Keratinocyte (primary cell): ENCODE measurements around the gene SPATA33. TPM values are rescaled to one million over a fixed set of nuclear protein-coding genes. Genes with fewer than 3 reads are reported as not detected.
"Not testable (repeated sequence)": the region's sequence is repeated elsewhere in the genome, so short reads cannot be mapped to it uniquely, and the experiment has no call there.

ENCODE experiments used
- DNase-seq: peaks from one replicate; pipeline ENCODE4 v3.0.0-alpha.2; 2011; ENCODE audit warnings: low read depth, missing footprints, low spot score
- FAIRE-seq: peaks from 2 replicates; lab custom pipeline; 2011; peaks lifted over from hg19 to GRCh38; lab: Jason Lieb, UNC
- H2AFZ ChIP-seq: 2 replicates; pipeline ENCODE4 v1.6.0; 2012; ENCODE audit warnings: low read length, control low read depth, inconsistent platforms; ENCODE audit not compliant: control insufficient read depth
- H3K27ac ChIP-seq: 2 replicates; pipeline ENCODE4 v1.5.1; 2011; ENCODE audit warnings: low read length; ENCODE audit not compliant: control insufficient read depth, insufficient read depth
- H3K27me3 ChIP-seq: 3 replicates; pipeline ENCODE4 v1.6.0; 2011; ENCODE audit warnings: low read length; ENCODE audit not compliant: control insufficient read depth, insufficient read depth; ENCODE audit errors: extremely low read depth
- H3K36me3 ChIP-seq, 2 experiments: 2 replicates in 1 of 2; 3 replicates in 1 of 2; pipeline ENCODE4 v1.5.1; 2011; ENCODE audit warnings: low read length in 2 of 2, mild to moderate bottlenecking in 1 of 2; ENCODE audit not compliant: control insufficient read depth in 2 of 2, insufficient read depth in 2 of 2; ENCODE audit errors: extremely low read depth in 1 of 2
- H3K4me1 ChIP-seq: 3 replicates; pipeline ENCODE4 v1.5.1; 2011; ENCODE audit warnings: low read length; ENCODE audit not compliant: control insufficient read depth, insufficient read depth; ENCODE audit errors: extremely low read depth
- H3K4me2 ChIP-seq: 3 replicates; pipeline ENCODE4 v1.6.0; 2011; ENCODE audit warnings: low read depth, low read length; ENCODE audit not compliant: control insufficient read depth, insufficient read depth; ENCODE audit errors: extremely low read depth
- H3K4me3 ChIP-seq, 3 experiments: fragments of 200-600 bp in 1 of 3; sonication (generic) in 1 of 3; 2 replicates in 2 of 3; 3 replicates in 1 of 3; pipeline ENCODE4 v1.5.1; 2011 to 2016; ENCODE audit warnings: low read length in 3 of 3, mild to moderate bottlenecking in 3 of 3, control low read depth in 2 of 3, inconsistent platforms in 1 of 3, low read depth in 1 of 3, mixed read lengths in 1 of 3, mixed run types in 1 of 3, moderate library complexity in 1 of 3; ENCODE audit not compliant: control insufficient read depth in 2 of 3, insufficient read depth in 2 of 3; ENCODE audit errors: extremely low read depth in 1 of 3
- H3K79me2 ChIP-seq: 2 replicates; pipeline ENCODE4 v1.6.0; 2012; ENCODE audit warnings: low read length; ENCODE audit not compliant: control insufficient read depth, insufficient read depth
- H3K9ac ChIP-seq: 3 replicates; pipeline ENCODE4 v1.6.0; 2011; ENCODE audit warnings: low read length; ENCODE audit not compliant: control insufficient read depth, insufficient read depth; ENCODE audit errors: extremely low read depth
- H3K9me1 ChIP-seq: 3 replicates; pipeline ENCODE4 v1.6.0; 2011; ENCODE audit warnings: low read length; ENCODE audit not compliant: control insufficient read depth, insufficient read depth; ENCODE audit errors: extremely low read depth
- H3K9me3 ChIP-seq: 2 replicates; pipeline ENCODE4 v1.5.1; 2012; ENCODE audit warnings: low read depth, low read length; ENCODE audit not compliant: control insufficient read depth
- H4K20me1 ChIP-seq: 3 replicates; pipeline ENCODE4 v1.6.0; 2011; ENCODE audit warnings: low read length; ENCODE audit not compliant: control insufficient read depth, insufficient read depth; ENCODE audit errors: extremely low read depth
- EZH2 ChIP-seq: IDR thresholded peaks from one replicate; pipeline ENCODE4 v1.6.1; 2012; ENCODE audit warnings: inconsistent platforms, mild to moderate bottlenecking, low read length, moderate library complexity
- dilution Hi-C: fragments of 300-500 bp; cut with MboI; formaldehyde crosslinking; loops from one replicate; pipeline ENCODE4 v1.7.0; 2020; ENCODE audit warnings: low sequenced_read_pairs; ENCODE audit not compliant: extremely low pct_ligation_motif_present
- polyA plus RNA-seq, 5 experiments: library from polyadenylated mRNA; depleted of rRNA in 3 of 5; stranded (reverse) in 3 of 5; stranded (forward) in 1 of 5; unstranded in 1 of 5; fragments of >200 nt; gene quantifications; 1 replicate in 1 of 5; 2 replicates in 3 of 5; 3 replicates in 1 of 5; pipeline versions ENCODE4 v1.2.1 to v1.2.3, GENCODE V29; 2011 to 2012; ENCODE audit warnings: missing spikeins in 2 of 5, low read depth in 1 of 5, low replicate concordance in 1 of 5
- TF ChIP-seq, protein P1 (sequence below), 3 experiments: IDR thresholded peaks in 1 of 3; conservative IDR thresholded peaks in 1 of 3; optimal IDR thresholded peaks in 1 of 3; 2 replicates in 2 of 3; 3 replicates in 1 of 3; pipeline versions ENCODE3 to v1.5.1; 2011; ENCODE audit warnings: low read length in 3 of 3, mild to moderate bottlenecking in 3 of 3, moderate library complexity in 2 of 3, control low read depth in 1 of 3, inconsistent platforms in 1 of 3; ENCODE audit not compliant: insufficient read depth in 2 of 3; ENCODE audit errors: extremely low read depth in 1 of 3

SPATA33 gene
- polyA plus RNA-seq, 1 donor (not counting 4 experiments of a cell fraction or from before 2014, with no cell fraction given), result 5.3 TPM

DNA sequence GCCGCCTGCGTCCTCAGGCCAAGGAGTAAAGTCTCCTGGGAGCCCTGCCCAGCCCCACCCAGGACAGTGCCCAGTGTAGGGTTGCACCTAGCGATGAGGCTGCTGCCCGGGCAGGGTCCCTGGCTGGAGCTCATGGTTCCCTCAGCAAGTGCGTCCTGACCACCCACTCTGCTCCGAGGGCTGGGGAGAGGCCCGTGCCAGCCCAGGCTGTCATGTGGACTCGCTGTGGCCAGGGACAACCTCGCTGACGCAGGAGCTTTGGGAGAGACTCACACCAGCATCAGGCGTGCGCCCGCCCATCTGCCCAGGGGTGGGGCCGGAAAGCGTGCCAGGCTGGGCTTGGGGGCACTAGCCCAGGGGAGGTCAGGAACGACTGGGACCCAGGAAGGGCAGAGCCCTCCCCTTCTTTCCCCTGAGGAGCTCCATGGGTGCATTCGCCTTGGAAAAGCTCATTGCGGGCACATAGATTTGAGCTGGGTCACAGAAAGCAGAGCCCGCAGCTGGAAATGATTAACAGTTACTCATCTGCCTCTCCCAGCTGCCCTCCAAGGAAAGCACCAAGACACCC lies 24.5 kb upstream of the SPATA33 start:
- H3K27ac ChIP-seq, result peak overlapping the region; percentile 49

DNA sequence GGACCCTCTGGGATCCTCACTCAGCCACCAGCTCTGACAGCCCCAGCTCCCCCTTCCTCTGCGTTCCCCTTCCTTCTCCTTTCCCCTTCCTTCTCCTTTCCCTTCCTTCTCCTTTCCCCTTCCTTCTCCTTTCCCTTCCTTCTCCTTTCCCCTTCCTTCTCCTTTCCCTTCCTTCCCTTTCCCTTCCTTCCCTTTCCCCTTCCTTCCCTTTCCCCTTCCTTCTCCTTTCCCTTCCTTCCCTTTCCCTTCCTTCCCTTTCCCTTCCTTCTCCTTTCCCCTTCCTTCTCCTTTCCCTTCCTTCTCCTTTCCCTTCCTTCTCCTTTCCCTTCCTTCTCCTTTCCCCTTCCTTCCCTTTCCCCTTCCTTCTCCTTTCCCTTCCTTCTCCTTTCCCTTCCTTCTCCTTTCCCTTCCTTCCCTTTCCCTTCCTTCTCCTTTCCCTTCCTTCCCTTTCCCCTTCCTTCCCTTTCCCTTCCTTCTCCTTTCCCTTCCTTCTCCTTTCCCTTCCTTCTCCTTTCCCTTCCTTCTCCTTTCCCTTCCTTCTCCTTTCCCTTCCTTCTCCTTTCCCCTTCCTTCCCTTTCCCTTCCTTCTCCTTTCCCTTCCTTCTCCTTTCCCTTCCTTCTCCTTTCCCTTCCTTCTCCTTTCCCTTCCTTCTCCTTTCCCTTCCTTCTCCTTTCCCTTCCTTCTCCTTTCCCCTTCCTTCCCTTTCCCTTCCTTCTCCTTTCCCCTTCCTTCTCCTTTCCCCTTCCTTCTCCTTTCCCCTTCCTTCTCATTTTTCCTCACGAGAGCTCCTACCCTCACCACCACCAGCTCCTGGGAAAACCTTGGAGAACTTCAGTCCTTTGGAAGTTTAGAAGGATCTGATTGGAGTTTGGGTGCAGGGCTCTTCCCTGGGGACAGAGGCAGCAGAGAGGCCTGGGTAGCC lies 22.9 kb upstream of the SPATA33 start:
- FAIRE-seq, H3K27me3 ChIP-seq, dilution Hi-C loops: not testable (repeated sequence)

More for the DNA sequence above, 24.5 kb upstream of the SPATA33 start:
- Histone ChIP-seq H3K4me3 (peak overlapping the region in 1 of 3 experiments; percentile 38), H3K9me3 (peaks cover 3% of the 10 kb centered on the region), H3K9me1 (no peaks in the 10 kb centered on the region), H3K79me2 (no peaks in the 10 kb centered on the region), H3K27me3 (peaks cover 6% of the 10 kb centered on the region), H3K4me2 (peak overlapping the region; percentile 64), H4K20me1 (no peaks in the 10 kb centered on the region), H3K36me3 (no peaks in the 10 kb centered on the region), H3K4me1 (peaks cover 17% of the 10 kb centered on the region), H2AFZ (peak overlapping the region; percentile 68), H3K9ac (peak overlapping the region; percentile 41)
- DNase-seq, result peak; percentile 71
- no peak for TF ChIP-seq EZH2
- TF ChIP-seq, protein P1, sequence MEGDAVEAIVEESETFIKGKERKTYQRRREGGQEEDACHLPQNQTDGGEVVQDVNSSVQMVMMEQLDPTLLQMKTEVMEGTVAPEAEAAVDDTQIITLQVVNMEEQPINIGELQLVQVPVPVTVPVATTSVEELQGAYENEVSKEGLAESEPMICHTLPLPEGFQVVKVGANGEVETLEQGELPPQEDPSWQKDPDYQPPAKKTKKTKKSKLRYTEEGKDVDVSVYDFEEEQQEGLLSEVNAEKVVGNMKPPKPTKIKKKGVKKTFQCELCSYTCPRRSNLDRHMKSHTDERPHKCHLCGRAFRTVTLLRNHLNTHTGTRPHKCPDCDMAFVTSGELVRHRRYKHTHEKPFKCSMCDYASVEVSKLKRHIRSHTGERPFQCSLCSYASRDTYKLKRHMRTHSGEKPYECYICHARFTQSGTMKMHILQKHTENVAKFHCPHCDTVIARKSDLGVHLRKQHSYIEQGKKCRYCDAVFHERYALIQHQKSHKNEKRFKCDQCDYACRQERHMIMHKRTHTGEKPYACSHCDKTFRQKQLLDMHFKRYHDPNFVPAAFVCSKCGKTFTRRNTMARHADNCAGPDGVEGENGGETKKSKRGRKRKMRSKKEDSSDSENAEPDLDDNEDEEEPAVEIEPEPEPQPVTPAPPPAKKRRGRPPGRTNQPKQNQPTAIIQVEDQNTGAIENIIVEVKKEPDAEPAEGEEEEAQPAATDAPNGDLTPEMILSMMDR (optimal IDR thresholded peaks at IDR 0.05 in 1 of 3, IDR thresholded peaks at IDR 0.05 in 1 of 3, conservative IDR thresholded peaks at IDR 0.05 in 1 of 3; ENCODE audit: extremely low read depth in 1 of 3, insufficient read depth in 2 of 3, low read length in 3 of 3), result no peak
- dilution Hi-C loops, result no loop called here
- peak; percentile 73 for FAIRE-seq

More for the DNA sequence above, 22.9 kb upstream of the SPATA33 start:
- H4K20me1 ChIP-seq, H3K9ac ChIP-seq, H3K36me3 ChIP-seq, H3K27ac ChIP-seq, H3K9me3 ChIP-seq, DNase-seq, H3K4me3 ChIP-seq, H2AFZ ChIP-seq, H3K9me1 ChIP-seq, H3K79me2 ChIP-seq, H3K4me2 ChIP-seq: not testable (repeated sequence)
- peaks cover 17% of the 10 kb centered on the region for H3K4me1 ChIP-seq
